Heart right ventricle (tissue), 16 donors: ENCODE data around the gene ACTR3. TPM values are rescaled to one million over a fixed set of nuclear protein-coding genes. Genes with fewer than 3 reads are reported as not detected.

ENCODE experiments used
- ATAC-seq, 8 donors: fragments of 200-7000 bp; cut with Tn5 transposase; one replicate each; pipeline ENCODE4 v1.9.1; 2020; ENCODE audit warnings: mild to moderate bottlenecking in 8 of 8, moderate library complexity in 8 of 8, moderate number of reproducible peaks in 1 of 8
- DNase-seq, 2 donors: peaks; one replicate each; pipeline ENCODE4 v3.0.0-alpha.2; 2020
- H3K27ac ChIP-seq, 10 donors: fragments of 200-600 bp; sonication (generic) in 2 of 10; one replicate each; pipeline versions ENCODE4 v1.5.0 to v1.8.0; 2020 to 2022; ENCODE audit warnings: mild to moderate bottlenecking in 3 of 10
- H3K27me3 ChIP-seq, 7 donors: fragments of 200-600 bp; one replicate each; pipeline ENCODE4 v1.8.0; 2021 to 2022; ENCODE audit warnings: mild to moderate bottlenecking in 2 of 7
- H3K36me3 ChIP-seq, 9 donors: fragments of 200-600 bp; sonication (generic) in 1 of 9; one replicate each; pipeline versions ENCODE4 v1.5.0 to v1.8.0; 2020 to 2022; ENCODE audit warnings: mild to moderate bottlenecking in 2 of 9
- H3K4me1 ChIP-seq, 9 donors: fragments of 200-600 bp; sonication (generic) in 1 of 9; one replicate each; pipeline versions ENCODE4 v1.5.0 to v1.8.0; 2020 to 2022; ENCODE audit warnings: mild to moderate bottlenecking in 4 of 9
- H3K4me3 ChIP-seq, 10 donors: fragments of 200-600 bp; sonication (generic) in 2 of 10; one replicate each; pipeline versions ENCODE4 v1.5.0 to v1.8.0; 2020 to 2022; ENCODE audit warnings: mild to moderate bottlenecking in 7 of 10, moderate library complexity in 2 of 10
- H3K9me3 ChIP-seq, 11 donors: fragments of 200-600 bp in 10 of 11; sonication (generic) in 2 of 11; one replicate each; pipeline versions ENCODE4 v1.5.0 to v1.8.0; 2013 to 2022; ENCODE audit warnings: mild to moderate bottlenecking in 2 of 11, control low read depth in 1 of 11, moderate library complexity in 1 of 11
- CTCF ChIP-seq, 9 donors: fragments of 200-600 bp; sonication (generic) in 2 of 9; IDR thresholded peaks; one replicate each; pipeline versions ENCODE4 v1.5.0 to v1.8.0; 2021 to 2022; ENCODE audit warnings: antibody characterized with exemption in 9 of 9, mild to moderate bottlenecking in 5 of 9, moderate library complexity in 1 of 9
- WGBS, 2 donors: extraction: QIAGEN DNeasy Blood & Tissue Kit; methylation state at CpG; one replicate each; pipeline ENCODE4 v1.1.7; 2013; ENCODE audit warnings: inconsistent platforms in 1 of 2; 5-methylcytosine and 5-hydroxymethylcytosine counted together
- intact Hi-C, 10 donors: fragments of 100-400 bp; cut with DNase I; formaldehyde crosslinking; loops; one replicate each; pipeline versions ENCODE4 v1.11.1 to v1.14.2; 2022
- polyA plus RNA-seq, 2 donors: library from polyadenylated mRNA; stranded (reverse); fragments of 200-250 nt; gene quantifications; one replicate each; pipeline ENCODE4 v1.2.3, GENCODE V29; 2013
- total RNA-seq, 10 donors: library from RNA; stranded (reverse); fragmentation: NEBNext Ultra II Directional in 3 of 10; extraction: Animal tissue kit (Norgen Biotek cat#: 25700) in 3 of 10; gene quantifications; one replicate each; pipeline versions ENCODE4 v1.2.1 to v1.2.4, GENCODE V29; 2021 to 2023
- donor health status: Arrhythmogenic right ventricular cardiomyopathy.
- donor health status: ischemic (EF 13 %, LVEDD 7.1; RV severe dilation, severe dysfunction).
- donor health status: healthy with polysubstance abuse.
- donor health status: DM: no; HTN: yes; CAD: no.
- donor health status: DM: no; HTN: no; CAD: no.
- donor health status: ischemic (EF 25% LVEDD 6.9; RV normal size, moderate dysfunction).
- donor health status: ischemic (EF 25% LVEDD 5.7; RV mildly dilated, moderate dysfunction).
- donor health status: healthy.
- donor health status: DM: yes; HTN: yes; CAD: no.
- donor health status: Ischemic cardiomyopathy.
- donor health status: ischemic (EF 35%, LVEDD 5.7; RV mildly dilated, moderate dysfunction).
- donor health status: nonischemic (EF 11% LVEDD 7.7; RV severe dilation, severe dysfunction).
- donor health status: DM: yes; HTN: yes; CAD: no.
- donor health status: PGD.
- donor health status: ischemic (EF 29% LVEDD 5.4; RV normal size, mild dysfunction).
- donor health status: nonischemic (EF 23%, LVEDD 6.1; RV moderate dilation, normal function).

Gene ACTR3
- total and polyA plus RNA-seq, 12 donors = 12.7 to 167 (median 112) TPM

GRCh38 chr2:113920996-113921395, 31.1 kb downstream of the ACTR3 start:
- DNase-seq = no peak
- intact Hi-C loops = no loop called here
- Histone ChIP-seq H3K27me3 (no peaks in the 10 kb centered on the region), H3K9me3 (no peaks in the 10 kb centered on the region), H3K4me1 (peaks cover 0 to 46% (median 0%) of the 10 kb centered on the region in 9 donors), H3K36me3 (peaks cover 0 to 88% (median 14%) of the 10 kb centered on the region in 9 donors), H3K27ac (no peak overlapping the region), H3K4me3 (no peak overlapping the region)
- TF ChIP-seq CTCF (IDR thresholded peaks at IDR 0.05) = no peak
- ATAC-seq = no peak
- 90 to 98% methylated on average over 3 of the region's 3 CpGs for whole genome bisulfite sequencing, 2 donors

GRCh38 chr2:113922335-113922734, 32.4 kb downstream of the ACTR3 start:
- DNase-seq (no peak), ATAC-seq (no peak)
- H3K36me3 ChIP-seq = peaks cover 0 to 88% (median 10%) of the 10 kb centered on the region in 9 donors
- TF ChIP-seq CTCF (IDR thresholded peaks at IDR 0.05) = no peak
- 96 to 97% methylated on average over 6 of the region's 6 CpGs for WGBS, 2 donors
- intact Hi-C loops = no loop called here
- peaks cover 0 to 38% (median 0%) of the 10 kb centered on the region in 9 donors for H3K4me1 ChIP-seq
- no peak overlapping the region for H3K27ac ChIP-seq
- no peaks in the 10 kb centered on the region for H3K9me3 ChIP-seq
- no peaks in the 10 kb centered on the region for H3K27me3 ChIP-seq
- no peak overlapping the region for H3K4me3 ChIP-seq

- peaks cover 0 to 34% (median 0%) of the 10 kb centered on the region in 9 donors for H3K4me1 ChIP-seq
- TF ChIP-seq CTCF (IDR thresholded peaks at IDR 0.05) = no peak
- DNase-seq (no peak), ATAC-seq (no peak)
- peaks cover 0 to 88% (median 14%) of the 10 kb centered on the region in 9 donors for H3K36me3 ChIP-seq
- WGBS, 2 donors = 62 to 88% methylated on average over 3 of the region's 3 CpGs
- H3K9me3 ChIP-seq = no peaks in the 10 kb centered on the region
- H3K4me3 ChIP-seq = no peak overlapping the region
- intact Hi-C loops = no loop called here
- H3K27me3 ChIP-seq = no peaks in the 10 kb centered on the region
- H3K27ac ChIP-seq = no peak overlapping the region
These were observed 32.9 kb downstream of the ACTR3 start for GRCh38 chr2:113922784-113923183.

GRCh38 chr2:113925884-113926283, 36.0 kb downstream of the ACTR3 start:
- 74 to 76% methylated on average over 6 of the region's 6 CpGs for WGBS, 2 donors
- Histone ChIP-seq H3K27me3 (no peaks in the 10 kb centered on the region), H3K27ac (no peak overlapping the region), H3K4me1 (peaks cover 0 to 32% (median 0%) of the 10 kb centered on the region in 9 donors), H3K36me3 (peaks cover 0 to 88% (median 20%) of the 10 kb centered on the region in 9 donors), H3K4me3 (no peak overlapping the region), H3K9me3 (no peaks in the 10 kb centered on the region)
- no peak for TF ChIP-seq CTCF (IDR thresholded peaks at IDR 0.05)
- DNase-seq (no peak), ATAC-seq (no peak)
- intact Hi-C loops = loop anchor here in 1 of 10 donors (5.0 kb wide), 1 partner anchor 34 kb away; the partner anchor contains the start of gene ACTR3
